K562 (cell line): Measurements from ENCODE around the gene TMEM205. TPM values are rescaled to one million over a fixed set of nuclear protein-coding genes. Genes with fewer than 3 reads are reported as not detected.

Source experiments
- KAT2B ChIP-seq: IDR thresholded peaks from one replicate; pipeline ENCODE4 v1.6.1; 2012; ENCODE audit warnings: low read depth, mild to moderate bottlenecking, control low read depth, inconsistent platforms, low read length, moderate library complexity
- MAFG ChIP-seq: fragments of 450-650 bp; conservative IDR thresholded peaks from 2 replicates; pipeline ENCODE4 v1.6.1; 2016; ENCODE audit warnings: missing genetic modification characterization, missing compliant biosample characterization
- NBN ChIP-seq: fragments of 450-650 bp; IDR thresholded peaks from 2 replicates; pipeline ENCODE4 v1.6.1; 2016; ENCODE audit warnings: low read depth, mild to moderate bottlenecking
- NR2C2 ChIP-seq, 2 experiments: fragments of 200-800 bp in 1 of 2; sonication (Bioruptor generic) in 1 of 2; sonication (generic) in 1 of 2; formaldehyde crosslinking in 1 of 2; IDR thresholded peaks; 2 replicates each; pipeline versions ENCODE4 v1.6.1 to v1.8.0; 2016 to 2022; ENCODE audit warnings: mild to moderate bottlenecking in 1 of 2, missing compliant biosample characterization in 1 of 2, missing genetic modification characterization in 1 of 2, missing genetic modification reagents in 1 of 2
- RBM22 ChIP-seq: fragments of 200-400 bp; formaldehyde crosslinking; IDR thresholded peaks from 2 replicates; pipeline ENCODE4 v1.6.1; 2018; ENCODE audit warnings: low read length, low read depth; ENCODE audit not compliant: poor library complexity, severe bottlenecking
- RNF2 ChIP-seq: sonication (generic); IDR thresholded peaks from 2 replicates; pipeline ENCODE4 v1.6.1; 2016
- SMARCE1 ChIP-seq: fragments of 450-650 bp; IDR thresholded peaks from 2 replicates; pipeline ENCODE4 v1.7.1; 2016; ENCODE audit warnings: mild to moderate bottlenecking
- STAT5B ChIP-seq: fragments of 250-450 bp; sonication (Bioruptor Pico); IDR thresholded peaks from 2 replicates; pipeline ENCODE4 v1.8.0; 2021; ENCODE audit warnings: mild to moderate bottlenecking, inconsistent platforms
- polyA plus RNA-seq, 8 experiments: library from polyadenylated mRNA; depleted of rRNA in 4 of 8; stranded (reverse) in 5 of 8; unstranded in 3 of 8; fragments of >200 nt; fragmentation: Nextera tagmentation in 2 of 8; fragmentation: Illumina TruSeq in 1 of 8; extraction: Ambion mirVana in 2 of 8; extraction: Trizol in 1 of 8; gene quantifications; 2 replicates each; pipeline versions ENCODE4 v1.2.1 to v1.2.3, GENCODE V29; 2011 to 2014; ENCODE audit warnings: inconsistent platforms in 1 of 8, missing spikeins in 1 of 8
- total RNA-seq, 7 experiments: library from RNA; depleted of rRNA in 6 of 7; stranded (reverse); fragments of >200 nt in 6 of 7; fragmentation: Illumina TruSeq in 2 of 7; extraction: Trizol in 2 of 7; gene quantifications; 2 replicates each; pipeline versions ENCODE4 v1.2.1 to v1.2.3, GENCODE V29; 2011 to 2021; ENCODE audit warnings: low replicate concordance in 1 of 7
- TF ChIP-seq, protein P1 (sequence below): fragments of 450-650 bp; IDR thresholded peaks from 2 replicates; pipeline ENCODE4 v1.6.1; 2016; ENCODE audit warnings: mild to moderate bottlenecking, moderate library complexity
- TF ChIP-seq, protein P2 (sequence below): fragments of 450-650 bp; IDR thresholded peaks from one replicate; pipeline ENCODE4 v1.6.1; 2018; ENCODE audit warnings: mild to moderate bottlenecking, moderate library complexity; ENCODE audit not compliant: partially characterized antibody
- TF ChIP-seq, protein P3 (sequence below): fragments of 250-450 bp; sonication (Bioruptor Pico); IDR thresholded peaks from 2 replicates; pipeline ENCODE4 v1.5.0; 2020; ENCODE audit warnings: mild to moderate bottlenecking, borderline replicate concordance
- TF ChIP-seq, protein P4 (sequence below): fragments of 250-450 bp; sonication (Bioruptor Pico); IDR thresholded peaks from 2 replicates; pipeline ENCODE4 v1.8.0; 2021; ENCODE audit warnings: borderline replicate concordance, mild to moderate bottlenecking, moderate library complexity; ENCODE audit not compliant: poor library complexity, severe bottlenecking

TMEM205 gene
- total and polyA plus RNA-seq, 9 of the 15 experiments (the other 6 are each of a cell fraction or from before 2014, with no cell fraction given): 21.3 to 81.5 (median 44.1) TPM

DNA sequence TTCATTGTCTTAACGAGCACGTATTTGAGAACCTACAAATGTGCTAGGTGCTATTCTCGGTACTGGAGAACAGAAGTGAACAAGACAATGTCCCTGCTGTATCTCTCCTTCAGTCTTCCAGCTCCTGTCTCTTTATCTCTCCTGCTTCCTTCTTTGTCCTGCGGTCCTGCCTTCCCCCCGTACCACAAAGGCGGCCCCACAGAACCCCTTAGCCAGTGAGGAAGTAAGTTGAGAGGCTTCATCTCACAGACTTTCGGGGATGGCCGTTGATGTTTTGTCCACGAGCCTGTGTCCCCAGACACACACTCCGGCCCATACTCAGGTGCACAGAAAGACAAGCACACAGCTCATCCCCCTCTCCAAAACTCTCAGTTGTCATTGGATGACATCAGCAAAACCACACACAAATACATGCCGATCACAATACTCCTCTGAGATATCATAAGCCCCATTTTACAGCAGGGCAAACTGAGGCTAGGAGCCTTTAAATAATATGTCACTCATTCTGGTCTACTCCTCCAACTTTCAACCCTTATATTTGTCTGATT is 27.9 kb upstream of the TMEM205 start (continued):
- TF ChIP-seq, protein P1, sequence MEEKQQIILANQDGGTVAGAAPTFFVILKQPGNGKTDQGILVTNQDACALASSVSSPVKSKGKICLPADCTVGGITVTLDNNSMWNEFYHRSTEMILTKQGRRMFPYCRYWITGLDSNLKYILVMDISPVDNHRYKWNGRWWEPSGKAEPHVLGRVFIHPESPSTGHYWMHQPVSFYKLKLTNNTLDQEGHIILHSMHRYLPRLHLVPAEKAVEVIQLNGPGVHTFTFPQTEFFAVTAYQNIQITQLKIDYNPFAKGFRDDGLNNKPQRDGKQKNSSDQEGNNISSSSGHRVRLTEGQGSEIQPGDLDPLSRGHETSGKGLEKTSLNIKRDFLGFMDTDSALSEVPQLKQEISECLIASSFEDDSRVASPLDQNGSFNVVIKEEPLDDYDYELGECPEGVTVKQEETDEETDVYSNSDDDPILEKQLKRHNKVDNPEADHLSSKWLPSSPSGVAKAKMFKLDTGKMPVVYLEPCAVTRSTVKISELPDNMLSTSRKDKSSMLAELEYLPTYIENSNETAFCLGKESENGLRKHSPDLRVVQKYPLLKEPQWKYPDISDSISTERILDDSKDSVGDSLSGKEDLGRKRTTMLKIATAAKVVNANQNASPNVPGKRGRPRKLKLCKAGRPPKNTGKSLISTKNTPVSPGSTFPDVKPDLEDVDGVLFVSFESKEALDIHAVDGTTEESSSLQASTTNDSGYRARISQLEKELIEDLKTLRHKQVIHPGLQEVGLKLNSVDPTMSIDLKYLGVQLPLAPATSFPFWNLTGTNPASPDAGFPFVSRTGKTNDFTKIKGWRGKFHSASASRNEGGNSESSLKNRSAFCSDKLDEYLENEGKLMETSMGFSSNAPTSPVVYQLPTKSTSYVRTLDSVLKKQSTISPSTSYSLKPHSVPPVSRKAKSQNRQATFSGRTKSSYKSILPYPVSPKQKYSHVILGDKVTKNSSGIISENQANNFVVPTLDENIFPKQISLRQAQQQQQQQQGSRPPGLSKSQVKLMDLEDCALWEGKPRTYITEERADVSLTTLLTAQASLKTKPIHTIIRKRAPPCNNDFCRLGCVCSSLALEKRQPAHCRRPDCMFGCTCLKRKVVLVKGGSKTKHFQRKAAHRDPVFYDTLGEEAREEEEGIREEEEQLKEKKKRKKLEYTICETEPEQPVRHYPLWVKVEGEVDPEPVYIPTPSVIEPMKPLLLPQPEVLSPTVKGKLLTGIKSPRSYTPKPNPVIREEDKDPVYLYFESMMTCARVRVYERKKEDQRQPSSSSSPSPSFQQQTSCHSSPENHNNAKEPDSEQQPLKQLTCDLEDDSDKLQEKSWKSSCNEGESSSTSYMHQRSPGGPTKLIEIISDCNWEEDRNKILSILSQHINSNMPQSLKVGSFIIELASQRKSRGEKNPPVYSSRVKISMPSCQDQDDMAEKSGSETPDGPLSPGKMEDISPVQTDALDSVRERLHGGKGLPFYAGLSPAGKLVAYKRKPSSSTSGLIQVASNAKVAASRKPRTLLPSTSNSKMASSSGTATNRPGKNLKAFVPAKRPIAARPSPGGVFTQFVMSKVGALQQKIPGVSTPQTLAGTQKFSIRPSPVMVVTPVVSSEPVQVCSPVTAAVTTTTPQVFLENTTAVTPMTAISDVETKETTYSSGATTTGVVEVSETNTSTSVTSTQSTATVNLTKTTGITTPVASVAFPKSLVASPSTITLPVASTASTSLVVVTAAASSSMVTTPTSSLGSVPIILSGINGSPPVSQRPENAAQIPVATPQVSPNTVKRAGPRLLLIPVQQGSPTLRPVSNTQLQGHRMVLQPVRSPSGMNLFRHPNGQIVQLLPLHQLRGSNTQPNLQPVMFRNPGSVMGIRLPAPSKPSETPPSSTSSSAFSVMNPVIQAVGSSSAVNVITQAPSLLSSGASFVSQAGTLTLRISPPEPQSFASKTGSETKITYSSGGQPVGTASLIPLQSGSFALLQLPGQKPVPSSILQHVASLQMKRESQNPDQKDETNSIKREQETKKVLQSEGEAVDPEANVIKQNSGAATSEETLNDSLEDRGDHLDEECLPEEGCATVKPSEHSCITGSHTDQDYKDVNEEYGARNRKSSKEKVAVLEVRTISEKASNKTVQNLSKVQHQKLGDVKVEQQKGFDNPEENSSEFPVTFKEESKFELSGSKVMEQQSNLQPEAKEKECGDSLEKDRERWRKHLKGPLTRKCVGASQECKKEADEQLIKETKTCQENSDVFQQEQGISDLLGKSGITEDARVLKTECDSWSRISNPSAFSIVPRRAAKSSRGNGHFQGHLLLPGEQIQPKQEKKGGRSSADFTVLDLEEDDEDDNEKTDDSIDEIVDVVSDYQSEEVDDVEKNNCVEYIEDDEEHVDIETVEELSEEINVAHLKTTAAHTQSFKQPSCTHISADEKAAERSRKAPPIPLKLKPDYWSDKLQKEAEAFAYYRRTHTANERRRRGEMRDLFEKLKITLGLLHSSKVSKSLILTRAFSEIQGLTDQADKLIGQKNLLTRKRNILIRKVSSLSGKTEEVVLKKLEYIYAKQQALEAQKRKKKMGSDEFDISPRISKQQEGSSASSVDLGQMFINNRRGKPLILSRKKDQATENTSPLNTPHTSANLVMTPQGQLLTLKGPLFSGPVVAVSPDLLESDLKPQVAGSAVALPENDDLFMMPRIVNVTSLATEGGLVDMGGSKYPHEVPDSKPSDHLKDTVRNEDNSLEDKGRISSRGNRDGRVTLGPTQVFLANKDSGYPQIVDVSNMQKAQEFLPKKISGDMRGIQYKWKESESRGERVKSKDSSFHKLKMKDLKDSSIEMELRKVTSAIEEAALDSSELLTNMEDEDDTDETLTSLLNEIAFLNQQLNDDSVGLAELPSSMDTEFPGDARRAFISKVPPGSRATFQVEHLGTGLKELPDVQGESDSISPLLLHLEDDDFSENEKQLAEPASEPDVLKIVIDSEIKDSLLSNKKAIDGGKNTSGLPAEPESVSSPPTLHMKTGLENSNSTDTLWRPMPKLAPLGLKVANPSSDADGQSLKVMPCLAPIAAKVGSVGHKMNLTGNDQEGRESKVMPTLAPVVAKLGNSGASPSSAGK: no peak
- TF ChIP-seq, protein P2, sequence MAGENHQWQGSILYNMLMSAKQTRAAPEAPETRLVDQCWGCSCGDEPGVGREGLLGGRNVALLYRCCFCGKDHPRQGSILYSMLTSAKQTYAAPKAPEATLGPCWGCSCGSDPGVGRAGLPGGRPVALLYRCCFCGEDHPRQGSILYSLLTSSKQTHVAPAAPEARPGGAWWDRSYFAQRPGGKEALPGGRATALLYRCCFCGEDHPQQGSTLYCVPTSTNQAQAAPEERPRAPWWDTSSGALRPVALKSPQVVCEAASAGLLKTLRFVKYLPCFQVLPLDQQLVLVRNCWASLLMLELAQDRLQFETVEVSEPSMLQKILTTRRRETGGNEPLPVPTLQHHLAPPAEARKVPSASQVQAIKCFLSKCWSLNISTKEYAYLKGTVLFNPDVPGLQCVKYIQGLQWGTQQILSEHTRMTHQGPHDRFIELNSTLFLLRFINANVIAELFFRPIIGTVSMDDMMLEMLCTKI: no peak
- TF ChIP-seq RNF2: no peak
- TF ChIP-seq, protein P3, sequence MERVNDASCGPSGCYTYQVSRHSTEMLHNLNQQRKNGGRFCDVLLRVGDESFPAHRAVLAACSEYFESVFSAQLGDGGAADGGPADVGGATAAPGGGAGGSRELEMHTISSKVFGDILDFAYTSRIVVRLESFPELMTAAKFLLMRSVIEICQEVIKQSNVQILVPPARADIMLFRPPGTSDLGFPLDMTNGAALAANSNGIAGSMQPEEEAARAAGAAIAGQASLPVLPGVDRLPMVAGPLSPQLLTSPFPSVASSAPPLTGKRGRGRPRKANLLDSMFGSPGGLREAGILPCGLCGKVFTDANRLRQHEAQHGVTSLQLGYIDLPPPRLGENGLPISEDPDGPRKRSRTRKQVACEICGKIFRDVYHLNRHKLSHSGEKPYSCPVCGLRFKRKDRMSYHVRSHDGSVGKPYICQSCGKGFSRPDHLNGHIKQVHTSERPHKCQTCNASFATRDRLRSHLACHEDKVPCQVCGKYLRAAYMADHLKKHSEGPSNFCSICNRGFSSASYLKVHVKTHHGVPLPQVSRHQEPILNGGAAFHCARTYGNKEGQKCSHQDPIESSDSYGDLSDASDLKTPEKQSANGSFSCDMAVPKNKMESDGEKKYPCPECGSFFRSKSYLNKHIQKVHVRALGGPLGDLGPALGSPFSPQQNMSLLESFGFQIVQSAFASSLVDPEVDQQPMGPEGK (CRISPR knock-in tag): no peak
- TF ChIP-seq SMARCE1: 0 out of 2 replicates have a peak, but pooled peaks have one; percentile 11
- TF ChIP-seq, protein P4, sequence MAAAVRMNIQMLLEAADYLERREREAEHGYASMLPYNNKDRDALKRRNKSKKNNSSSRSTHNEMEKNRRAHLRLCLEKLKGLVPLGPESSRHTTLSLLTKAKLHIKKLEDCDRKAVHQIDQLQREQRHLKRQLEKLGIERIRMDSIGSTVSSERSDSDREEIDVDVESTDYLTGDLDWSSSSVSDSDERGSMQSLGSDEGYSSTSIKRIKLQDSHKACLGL (CRISPR knock-in tag): no peak
- TF ChIP-seq RBM22: no peak
- peak; percentile 37; the same call in 1 of the 2 replicates for TF ChIP-seq NBN
- no peak for TF ChIP-seq NR2C2 (CRISPR knock-in tag; IDR thresholded peaks at IDR 0.05)
- TF ChIP-seq NR2C2 (tag; IDR thresholded peaks at IDR 0.05): no peak
- 0 out of 2 replicates have a peak, but pooled peaks have one; percentile 12 for TF ChIP-seq MAFG (tag)
- no peak for TF ChIP-seq STAT5B (CRISPR knock-in tag)
- no peak for TF ChIP-seq KAT2B
